Adipose tissue (tissue), 3 donors: ENCODE data around the gene RNF144A. TPM values are rescaled to one million over a fixed set of nuclear protein-coding genes. Genes with fewer than 3 reads are reported as not detected.

Source experiments
- H3K27ac ChIP-seq: one replicate; pipeline ENCODE4 v1.5.1; 2013; ENCODE audit warnings: low read depth, low read length
- WGBS, 3 donors: extraction: QIAGEN DNeasy Blood & Tissue Kit; methylation state at CpG; one replicate each; pipeline ENCODE4 v1.1.7; 2013; 5-methylcytosine and 5-hydroxymethylcytosine counted together
- polyA plus RNA-seq, 3 donors: library from polyadenylated mRNA; stranded (reverse); fragments of 200-250 nt; gene quantifications; one replicate each; pipeline ENCODE4 v1.2.3, GENCODE V29; 2013
- donor health status: healthy with polysubstance abuse.
- donor health status: Bipolar disorder and iron deficiency.
- donor health status: healthy.

The RNF144A gene
- polyA plus RNA-seq, 3 donors = 4.9 to 18.4 (median 6.1) TPM

DNA sequence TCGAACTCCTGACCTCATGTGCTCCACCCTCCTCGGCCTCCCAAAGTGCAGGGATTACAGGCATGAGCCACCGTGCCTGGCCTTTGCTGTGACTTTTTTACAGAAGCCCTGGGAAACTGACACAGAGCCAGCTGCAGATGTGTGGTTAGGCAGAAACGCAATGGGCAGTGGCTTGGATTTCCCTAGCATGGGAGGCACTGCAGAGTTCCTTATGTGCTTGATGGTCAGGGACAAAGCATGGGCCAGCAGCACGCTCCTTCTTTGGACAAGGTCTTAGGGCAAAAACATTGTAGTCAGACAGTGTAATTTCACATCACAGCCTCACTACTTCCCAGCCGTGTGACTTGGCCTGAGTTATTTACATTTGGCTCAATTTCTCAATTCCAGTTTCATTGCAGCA lies 153.9 kb downstream of the RNF144A start:
- H3K27ac ChIP-seq = no peak overlapping the region
- WGBS, 3 donors = 77 to 92% (median 78%) methylated on average over 6 of the region's 6 CpGs

DNA sequence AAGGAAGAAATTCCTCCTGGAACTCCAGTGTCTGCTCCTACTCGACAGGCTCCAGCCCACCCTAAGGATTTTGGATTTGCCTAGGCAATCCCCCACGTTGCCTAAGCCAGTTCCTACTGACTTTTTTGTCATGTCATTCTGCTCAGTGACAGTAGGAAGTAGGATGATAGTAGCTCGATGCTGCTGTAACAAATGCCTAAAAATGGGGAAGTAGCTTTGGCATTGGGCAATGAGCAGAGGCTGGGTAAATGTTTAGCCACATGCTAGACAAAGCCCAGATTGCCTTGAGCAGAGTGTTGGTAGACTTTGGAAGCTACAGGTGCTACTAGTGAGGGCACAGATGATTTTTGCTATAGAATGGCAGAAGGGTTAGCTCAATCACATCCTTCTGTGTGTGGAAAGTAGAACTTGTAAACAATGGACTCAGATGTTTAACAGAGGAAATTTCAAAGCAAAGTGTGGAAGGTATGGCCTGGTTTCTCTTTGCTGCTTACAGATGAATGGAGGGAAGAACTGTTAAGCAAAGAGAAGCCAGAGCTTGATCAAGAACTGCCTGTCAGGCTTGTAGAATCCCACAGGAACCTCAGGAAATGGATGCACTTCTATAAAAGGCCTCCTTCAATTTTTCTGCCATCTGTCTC lies 154.8 kb downstream of the RNF144A start:
- WGBS, 3 donors = 50 to 83% (median 61%) methylated on average over 3 of the region's 3 CpGs
- H3K27ac ChIP-seq = no peak overlapping the region

DNA sequence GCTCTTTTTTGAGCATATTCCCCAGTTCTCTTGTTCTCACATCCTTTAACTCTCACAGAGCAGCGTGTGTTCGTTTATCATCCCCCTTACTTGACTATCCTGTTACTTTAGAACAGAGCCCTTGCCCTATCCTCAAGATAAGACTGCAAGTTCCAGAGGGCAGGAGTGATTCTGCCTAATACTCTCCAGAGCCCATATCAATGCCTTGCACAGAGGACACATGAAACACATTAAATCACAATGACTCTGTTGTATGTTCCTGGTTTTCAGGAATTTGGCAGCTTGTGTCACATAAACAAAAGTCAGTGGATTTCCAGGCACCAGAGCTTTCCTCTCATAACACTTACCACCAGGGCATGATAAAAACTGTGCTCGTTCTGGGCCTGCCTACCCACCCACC lies 156.7 kb downstream of the RNF144A start:
- 80 to 88% (median 86%) methylated on average over 3 of the region's 3 CpGs for WGBS, 3 donors

DNA sequence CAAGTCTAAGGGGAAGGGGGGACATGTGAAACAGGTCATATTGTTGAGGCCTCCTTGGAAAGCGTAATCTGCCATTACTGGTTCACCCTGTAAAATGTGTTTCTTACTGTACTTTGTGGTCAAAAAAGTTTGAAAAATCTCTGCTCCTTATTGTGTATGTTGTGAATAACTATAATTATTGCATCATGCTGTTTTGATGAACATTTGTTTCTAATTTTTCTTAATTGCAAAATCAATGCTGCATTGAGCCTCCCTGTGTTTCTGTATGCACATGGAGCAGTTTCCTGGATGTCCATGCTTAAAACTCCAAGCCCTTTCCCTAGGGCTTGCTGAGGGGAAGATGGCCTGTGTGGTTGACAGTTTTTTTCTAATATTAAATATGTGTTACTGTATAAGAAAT lies 158.6 kb downstream of the RNF144A start:
- WGBS, 3 donors = 87 to 100% (median 90%) methylated on average over 1 of the region's 1 CpG
- no peak overlapping the region for H3K27ac ChIP-seq

More for the DNA sequence above, 156.7 kb downstream of the RNF144A start:
- H3K27ac ChIP-seq = no peak overlapping the region

DNA sequence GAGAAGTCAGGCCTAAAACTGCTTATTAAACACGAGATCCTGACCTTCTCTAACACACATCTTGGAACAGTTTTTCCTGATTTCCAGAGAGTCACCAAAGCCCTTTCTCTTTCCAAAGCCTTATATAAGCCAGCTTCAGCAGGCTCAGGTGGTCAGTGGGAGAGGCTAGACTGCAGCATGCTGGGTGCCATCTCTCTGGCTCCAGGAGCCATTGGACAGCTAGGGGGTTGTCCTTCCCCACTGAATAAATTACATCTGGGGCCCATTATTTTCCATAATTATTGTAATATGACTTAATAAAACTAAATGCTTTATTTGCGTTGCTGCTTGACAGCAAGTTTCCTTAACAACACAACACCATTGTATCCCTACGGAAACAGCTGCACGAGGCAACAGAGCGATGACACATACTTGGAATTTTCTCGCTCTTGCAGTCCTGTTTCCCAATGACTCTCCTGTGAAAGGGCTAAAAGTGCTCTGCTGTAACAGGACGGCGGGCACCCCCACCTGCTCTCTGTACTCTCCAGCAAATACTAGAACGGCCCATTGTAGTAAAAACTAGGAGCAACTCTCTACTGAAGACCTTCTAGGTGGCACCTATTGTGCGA lies 160.6 kb downstream of the RNF144A start:
- H3K27ac ChIP-seq = no peak overlapping the region
- WGBS, 3 donors = 60 to 78% (median 76%) methylated on average over 10 of the region's 10 CpGs

DNA sequence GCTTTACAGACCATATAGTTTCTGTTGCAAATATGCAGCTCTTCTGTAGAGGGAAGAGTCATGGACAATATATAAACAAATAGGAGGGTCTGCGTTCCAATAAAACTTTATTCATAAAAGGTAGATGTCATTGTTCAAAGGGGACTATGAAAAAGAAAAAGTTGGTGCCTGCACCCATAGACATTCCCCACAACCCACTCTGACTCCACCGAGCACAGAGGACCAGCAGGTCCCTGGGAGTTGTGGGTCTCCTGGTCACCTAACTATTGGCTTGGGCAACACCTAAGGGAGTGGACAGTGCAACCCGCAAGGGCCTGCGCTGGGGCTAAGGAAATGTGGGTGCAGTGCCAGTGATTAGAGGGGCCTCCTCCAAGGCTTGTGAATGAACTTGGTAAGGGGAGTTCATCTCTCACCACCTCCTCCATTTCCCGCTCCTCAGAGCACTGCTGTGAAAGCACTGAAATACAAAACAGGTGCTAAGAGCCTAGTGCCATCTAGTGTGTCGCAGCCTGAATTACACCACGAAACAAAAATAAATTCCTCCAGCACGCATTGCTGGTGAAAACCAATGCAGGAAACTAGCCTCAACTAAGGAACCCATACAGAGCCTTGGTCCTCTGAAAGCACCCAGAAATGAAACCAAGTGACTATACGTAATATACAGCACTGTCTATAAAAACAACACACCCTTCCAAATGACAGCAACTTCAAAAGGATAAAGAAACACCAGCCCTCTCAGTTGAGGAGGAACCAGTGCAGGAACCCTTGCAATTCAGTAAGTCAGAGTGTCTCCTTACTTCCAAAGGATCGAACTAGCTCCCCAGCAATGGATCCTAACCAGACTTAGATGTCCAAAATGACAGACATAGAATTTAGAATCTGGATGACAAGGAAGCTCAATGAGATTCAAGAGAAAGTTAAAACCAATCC lies 166.6 kb downstream of the RNF144A start:
- 75 to 84% (median 76%) methylated on average over 10 of the region's 10 CpGs for WGBS, 3 donors

DNA sequence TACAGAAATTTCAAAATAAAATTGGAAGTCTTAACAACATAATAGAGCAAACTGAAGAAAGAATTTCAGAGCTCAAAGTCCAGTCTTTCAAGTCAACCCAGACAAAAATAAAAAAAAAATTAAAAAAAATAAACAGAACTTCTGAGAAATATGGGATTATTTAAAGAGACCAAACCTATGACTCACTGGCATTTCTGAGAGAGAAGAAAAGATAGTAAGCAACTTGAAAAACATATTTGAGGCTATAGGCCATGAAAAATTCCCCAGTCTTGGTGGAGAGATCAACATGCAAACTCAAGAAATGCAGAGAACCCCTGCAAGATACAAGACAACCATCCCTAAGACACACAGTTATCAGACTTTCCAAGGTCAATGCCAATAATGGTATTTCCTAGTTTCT lies 167.4 kb downstream of the RNF144A start:
- H3K27ac ChIP-seq = no peak overlapping the region

More for the DNA sequence above, 166.6 kb downstream of the RNF144A start:
- no peak overlapping the region for H3K27ac ChIP-seq

DNA sequence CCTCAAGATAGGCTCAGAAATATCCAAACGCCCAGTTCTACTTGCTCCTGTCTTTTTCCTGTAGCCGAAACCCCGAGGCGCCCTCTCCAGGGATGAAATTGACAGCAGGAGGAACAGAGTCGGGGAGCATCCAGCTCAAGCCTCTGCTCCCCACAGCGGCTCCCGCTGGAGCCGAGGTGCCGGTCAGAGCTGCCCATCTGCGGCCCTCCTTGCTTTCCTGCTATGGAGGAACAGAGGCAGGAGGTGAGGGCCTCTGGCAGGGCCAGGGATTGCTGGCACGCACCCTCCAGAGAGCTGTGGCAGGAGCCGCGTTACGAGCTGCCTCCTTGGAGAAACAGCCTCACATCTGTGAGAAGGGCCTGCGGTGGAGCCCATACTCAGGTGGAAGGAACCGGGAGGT lies 172.1 kb downstream of the RNF144A start:
- H3K27ac ChIP-seq = no peak overlapping the region
- WGBS, 3 donors = 91 to 94% (median 93%) methylated on average over 16 of the region's 16 CpGs

DNA sequence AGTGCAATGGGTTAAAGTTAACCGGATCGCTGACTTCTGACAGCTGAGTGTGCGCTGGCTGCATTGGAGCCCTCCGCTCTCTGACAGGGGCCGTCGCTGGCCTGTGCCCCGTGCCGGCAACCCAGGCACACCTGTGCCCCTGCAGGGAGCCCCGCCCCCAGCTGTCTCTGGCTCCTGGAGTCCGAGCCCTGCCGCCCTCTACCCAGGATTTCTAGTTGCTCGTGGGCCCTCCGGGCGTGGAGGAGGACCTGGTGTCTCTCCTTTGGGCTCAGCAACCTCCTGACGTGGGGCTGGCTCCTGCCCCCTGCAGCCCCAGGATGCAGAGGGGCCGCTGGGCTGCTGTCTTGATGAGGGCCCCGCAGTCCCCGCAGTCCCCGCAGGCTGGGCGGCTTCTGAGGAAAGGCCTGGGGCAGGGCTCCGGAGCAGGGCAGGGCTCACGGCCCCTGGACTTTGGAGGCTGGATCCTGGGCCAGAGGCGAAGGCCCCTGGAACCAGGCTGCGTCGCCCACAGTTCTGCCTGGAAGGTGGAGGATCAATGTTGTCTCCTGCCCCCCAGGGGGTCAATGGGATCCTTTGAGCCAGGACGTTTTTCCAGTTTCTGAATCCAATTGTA lies 172.8 kb downstream of the RNF144A start:
- H3K27ac ChIP-seq = no peak overlapping the region
- 89 to 92% (median 92%) methylated on average over 26 of the region's 26 CpGs for WGBS, 3 donors

DNA sequence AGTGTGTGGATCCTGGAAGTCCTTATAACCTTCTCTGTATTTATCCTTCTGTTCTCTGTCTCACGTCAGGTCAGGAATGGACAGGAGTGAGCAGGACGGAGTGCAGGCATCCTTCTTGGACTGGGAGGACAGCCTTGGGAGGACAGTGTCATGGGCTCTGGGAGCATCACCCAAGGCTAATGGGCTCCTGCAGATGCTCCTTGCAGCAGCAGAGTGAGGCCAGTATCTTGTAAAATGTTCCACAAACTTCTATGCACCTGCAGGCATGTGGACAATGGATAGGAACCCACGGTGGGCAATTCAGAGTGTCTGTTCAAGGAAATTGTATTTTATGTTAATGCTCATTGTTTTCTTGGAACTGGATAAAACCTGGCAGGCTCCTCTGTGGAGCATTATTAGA lies 176.2 kb downstream of the RNF144A start:
- 85 to 88% (median 85%) methylated on average over 3 of the region's 3 CpGs for WGBS, 3 donors
- no peak overlapping the region for H3K27ac ChIP-seq

Other genes starting within 250 kb of the RNF144A start
- gene CMPK2, start 51.5 kb upstream of the RNF144A start, polyA plus RNA-seq = 1 to 10 TPM; 2.6 to 4.2 (median 3.5) TPM
- 1 to 10 TPM; 1.4 to 3.0 (median 1.5) TPM for gene RSAD2, start 39.6 kb upstream of the RNF144A start, polyA plus RNA-seq